Measurements from ENCODE around the gene TMOD3. TPM values are rescaled to one million over a fixed set of nuclear protein-coding genes. Genes with fewer than 3 reads are reported as not detected.

Gene TMOD3
- total and polyA plus RNA-seq, 2 of the 4 experiments (the other 2 are of a cell fraction): 10.7 to 22.0 TPM

- no peak overlapping the region for H3K4me2 ChIP-seq (ENCODE audit: low read depth, low read length)
- peaks cover 16% of the 10 kb centered on the region for H3K36me3 ChIP-seq (ENCODE audit: control insufficient read depth, insufficient read depth, low read length)
- no peak overlapping the region for H3K4me3 ChIP-seq (ENCODE audit: insufficient read depth, low read depth, low read length)
- peaks cover 5% of the 10 kb centered on the region for H3K9me1 ChIP-seq (ENCODE audit: insufficient read depth, low read length)
- no peak overlapping the region for H3K18ac ChIP-seq (ENCODE audit: low read depth, low read length)
- no peaks in the 10 kb centered on the region for H3K27me3 ChIP-seq (ENCODE audit: control insufficient read depth, insufficient read depth, low read length)
- H2BK5ac ChIP-seq (ENCODE audit: low read depth, low read length, poor library complexity, severe bottlenecking): no peak overlapping the region
- TF ChIP-seq CTCF (conservative IDR thresholded peaks at IDR 0.05; ENCODE audit: low read depth, low read length) (no peak), RCOR1 (IDR thresholded peaks at IDR 0.05; ENCODE audit: insufficient replicate concordance, low read length) (no peak), MXI1 (IDR thresholded peaks at IDR 0.05; ENCODE audit: borderline replicate concordance, low read depth, low read length) (no peak), FOS (IDR thresholded peaks at IDR 0.05; ENCODE audit: low read depth, low read length) (no peak), MAFK (IDR thresholded peaks at IDR 0.05; ENCODE audit: low read depth, low read length) (no peak), RFX5 (IDR thresholded peaks at IDR 0.05; ENCODE audit: low read depth, low read length) (no peak), CHD1 (IDR thresholded peaks at IDR 0.05; ENCODE audit: low read depth, low read length) (no peak), POLR2A (IDR thresholded peaks at IDR 0.05; ENCODE audit: low read depth, low read length) (no peak), NFE2L2 (IDR thresholded peaks at IDR 0.05; ENCODE audit: low read depth, low read length) (no peak)
- no peak overlapping the region for H2AK9ac ChIP-seq (replicated peaks; ENCODE audit: low read depth, low read length, poor library complexity)
- no peak overlapping the region for H2BK15ac ChIP-seq (ENCODE audit: low read depth, low read length)
- POLR2A ChIA-PET (ENCODE audit: unreplicated experiment): no interaction called here
- no peak overlapping the region for H2AK5ac ChIP-seq (ENCODE audit: low read depth, low read length)
- H4K20me1 ChIP-seq (ENCODE audit: insufficient read depth, low read length): peaks cover 3% of the 10 kb centered on the region
- H3K9ac ChIP-seq (ENCODE audit: low read depth, low read length): no peak overlapping the region
- DNase-seq (no peak), ATAC-seq (ENCODE audit: low read depth) (no peak)
- dilution Hi-C loops (cut with HindIII; ENCODE audit: low sequenced_read_pairs, unreplicated experiment): no loop called here
- H3K14ac ChIP-seq (replicated peaks; ENCODE audit: low read depth, low read length): no peak overlapping the region
- no peak overlapping the region for H4K8ac ChIP-seq (ENCODE audit: low read depth in 2 of 2, low read length in 2 of 2)
- in situ Hi-C loops (cut with MboI; ENCODE audit: low sequenced_read_pairs): loop anchor here (25.0 kb wide), 1 partner anchor 275 kb away; no protein-coding TSS in a partner anchor
- no peak overlapping the region for H4K5ac ChIP-seq (ENCODE audit: low read depth, low read length)
- intact Hi-C loops (cut with micrococcal nuclease): loop anchor here (10.0 kb wide), 1 partner anchor 258 kb away; no protein-coding TSS in a partner anchor
- H3K4ac ChIP-seq (ENCODE audit: low read depth, low read length): no peak overlapping the region
- no peak overlapping the region for H4K91ac ChIP-seq (ENCODE audit: insufficient read depth, low read depth, low read length)
- H2BK120ac ChIP-seq (ENCODE audit: low read depth, low read length): no peak overlapping the region
- H3K56ac ChIP-seq (ENCODE audit: extremely low read depth, insufficient read depth, low read length): no peak overlapping the region
- H3K9me3 ChIP-seq (ENCODE audit: control insufficient read depth, insufficient read depth, low read length): no peaks in the 10 kb centered on the region
- no peak overlapping the region for H2AFZ ChIP-seq (replicated peaks; ENCODE audit: low read length, poor library complexity)
- H3K4me1 ChIP-seq (ENCODE audit: control insufficient read depth, insufficient read depth, low read length): peaks cover 4% of the 10 kb centered on the region
- H3K79me1 ChIP-seq (ENCODE audit: low read depth in 1 of 2, low read length in 2 of 2): peaks cover 0 to 19% of the 10 kb centered on the region in 2 experiments; a peak in 3 of 4 replicates
- WGBS, 2 experiments (ENCODE audit: extremely low coverage in 2 of 2, insufficient read length in 1 of 2): no CpG with 5 or more reads among the region's 3 CpGs
- CTCF ChIA-PET: no interaction called here
- no TSS peak for BruUV-seq (replicated peaks)
- no peak overlapping the region for H2BK20ac ChIP-seq (ENCODE audit: low read depth, low read length)
- H3K23ac ChIP-seq (ENCODE audit: low read depth, low read length): no peak overlapping the region
- no peak overlapping the region for H3K27ac ChIP-seq (ENCODE audit: insufficient read depth, low read length)
Observed at GRCh38 chr15:51912528-51912927, 83.1 kb downstream of the TMOD3 start.

Measured in IMR-90 (cell line).